Vagina (tissue), 2 donors: Measurements from ENCODE around the gene THSD7A. TPM values are rescaled to one million over a fixed set of nuclear protein-coding genes. Genes with fewer than 3 reads are reported as not detected.
A peak's percentile ranks its signal among the peaks of the same experiment; 100 is the strongest.

Experiments used
- DNase-seq, 2 donors: peaks; one replicate each; pipeline ENCODE4 v3.0.0-alpha.2; 2017; ENCODE audit errors: extremely low spot score in 2 of 2
- H3K27ac ChIP-seq: fragments of 200-600 bp; sonication (generic); one replicate; pipeline ENCODE4 v1.5.1; 2019
- H3K27me3 ChIP-seq: fragments of 200-600 bp; sonication (generic); one replicate; pipeline ENCODE4 v1.5.1; 2019
- H3K36me3 ChIP-seq, 2 donors: fragments of 200-600 bp; sonication (generic); one replicate each; pipeline ENCODE4 v1.5.1; 2017 to 2019
- H3K4me1 ChIP-seq: fragments of 200-600 bp; sonication (generic); one replicate; pipeline ENCODE4 v1.5.1; 2019
- H3K4me3 ChIP-seq, 2 donors: fragments of 200-600 bp; sonication (generic); 1 replicate in 1 of 2; 2 replicates in 1 of 2; pipeline ENCODE4 v1.5.1; 2016 to 2019
- H3K9me3 ChIP-seq: fragments of 200-600 bp; sonication (generic); one replicate; pipeline ENCODE4 v1.5.1; 2019
- CTCF ChIP-seq, 3 experiments: fragments of 450-650 bp in 2 of 3; fragments of 200-600 bp in 1 of 3; sonication (generic) in 1 of 3; IDR thresholded peaks; one replicate each; pipeline ENCODE4 v1.5.1; 2017 to 2019; ENCODE audit warnings: antibody characterized with exemption in 3 of 3, mild to moderate bottlenecking in 2 of 3, moderate library complexity in 2 of 3
- POLR2A ChIP-seq, 2 donors: fragments of 450-650 bp; IDR thresholded peaks; one replicate each; pipeline ENCODE4 v1.6.1; 2017; ENCODE audit warnings: antibody characterized with exemption in 2 of 2, mild to moderate bottlenecking in 2 of 2, moderate library complexity in 2 of 2
- POLR2AphosphoS5 ChIP-seq, 2 donors: sonication (generic); formaldehyde crosslinking; IDR thresholded peaks; one replicate each; pipeline ENCODE4 v1.9.0; 2017; ENCODE audit warnings: antibody characterized with exemption in 2 of 2, mild to moderate bottlenecking in 2 of 2, low read depth in 1 of 2; ENCODE audit not compliant: insufficient read depth in 1 of 2
- intact Hi-C: fragments of 100-400 bp; cut with DNase I; formaldehyde crosslinking; loops from one replicate; pipeline ENCODE4 v1.15.1; 2023
- total RNA-seq: library from RNA; depleted of rRNA; stranded (reverse); fragments of >200 nt; gene quantifications from one replicate; pipeline ENCODE4 v1.2.3, GENCODE V29; 2016

THSD7A gene
- total RNA-seq, 1 donor from 2014 or later: 9.3 TPM

- intact Hi-C loops: no loop called here
- Histone ChIP-seq H3K4me1 (peaks cover 5% of the 10 kb centered on the region), H3K36me3 (no peaks in the 10 kb centered on the region), H3K27me3 (no peaks in the 10 kb centered on the region), H3K27ac (peak overlapping the region; percentile 64), H3K4me3 (peak overlapping the region; percentile 47 to 59), H3K9me3 (no peaks in the 10 kb centered on the region)
- DNase-seq: no peak
- TF ChIP-seq CTCF (IDR thresholded peaks at IDR 0.05): no peak
- TF ChIP-seq POLR2AphosphoS5 (IDR thresholded peaks at IDR 0.05; ENCODE audit: insufficient read depth in 1 of 2, low read depth in 1 of 2): no peak
- TF ChIP-seq POLR2A (IDR thresholded peaks at IDR 0.05): no peak
These were observed 1.3 kb downstream of the THSD7A start for GRCh38 chr7:11830582-11831155.

GRCh38 chr7:11829954-11830353 lies 2.0 kb downstream of the THSD7A start:
- DNase-seq: no peak

GRCh38 chr7:11819947-11820346 lies 12.1 kb downstream of the THSD7A start:
- Histone ChIP-seq H3K4me3 (no peak overlapping the region), H3K9me3 (no peaks in the 10 kb centered on the region), H3K36me3 (no peaks in the 10 kb centered on the region), H3K27ac (no peak overlapping the region), H3K4me1 (no peaks in the 10 kb centered on the region), H3K27me3 (no peaks in the 10 kb centered on the region)
- intact Hi-C loops: no loop called here
- DNase-seq: no peak
- TF ChIP-seq CTCF (IDR thresholded peaks at IDR 0.05): no peak
- no peak for TF ChIP-seq POLR2AphosphoS5 (IDR thresholded peaks at IDR 0.05; ENCODE audit: insufficient read depth in 1 of 2, low read depth in 1 of 2)
- TF ChIP-seq POLR2A (IDR thresholded peaks at IDR 0.05): no peak

More at GRCh38 chr7:11829954-11830353, 2.0 kb downstream of the THSD7A start:
- no peaks in the 10 kb centered on the region for H3K27me3 ChIP-seq
- peak overlapping the region in 1 of 2 donors; percentile 47 for H3K4me3 ChIP-seq
- no peaks in the 10 kb centered on the region for H3K9me3 ChIP-seq
- H3K36me3 ChIP-seq: no peaks in the 10 kb centered on the region
- H3K4me1 ChIP-seq: peaks cover 5% of the 10 kb centered on the region
- peak overlapping the region; percentile 64 for H3K27ac ChIP-seq
- intact Hi-C loops: no loop called here
- TF ChIP-seq CTCF (IDR thresholded peaks at IDR 0.05): no peak
- TF ChIP-seq POLR2AphosphoS5 (IDR thresholded peaks at IDR 0.05; ENCODE audit: insufficient read depth in 1 of 2, low read depth in 1 of 2): no peak
- no peak for TF ChIP-seq POLR2A (IDR thresholded peaks at IDR 0.05)

- Histone ChIP-seq H3K27ac (no peak overlapping the region), H3K4me1 (no peaks in the 10 kb centered on the region), H3K4me3 (no peak overlapping the region), H3K27me3 (no peaks in the 10 kb centered on the region), H3K9me3 (no peaks in the 10 kb centered on the region), H3K36me3 (no peaks in the 10 kb centered on the region)
- TF ChIP-seq POLR2A (IDR thresholded peaks at IDR 0.05) (no peak), CTCF (IDR thresholded peaks at IDR 0.05) (no peak), POLR2AphosphoS5 (IDR thresholded peaks at IDR 0.05; ENCODE audit: insufficient read depth in 1 of 2, low read depth in 1 of 2) (no peak)
- intact Hi-C loops: no loop called here
- DNase-seq: no peak
These were observed 12.7 kb downstream of the THSD7A start for GRCh38 chr7:11819271-11819670.

GRCh38 chr7:11818281-11818680 lies 13.7 kb downstream of the THSD7A start:
- no peak for DNase-seq
- Histone ChIP-seq H3K36me3 (no peaks in the 10 kb centered on the region), H3K4me3 (no peak overlapping the region), H3K27ac (no peak overlapping the region), H3K27me3 (no peaks in the 10 kb centered on the region), H3K9me3 (no peaks in the 10 kb centered on the region), H3K4me1 (no peaks in the 10 kb centered on the region)
- intact Hi-C loops: no loop called here
- no peak for TF ChIP-seq POLR2AphosphoS5 (IDR thresholded peaks at IDR 0.05; ENCODE audit: insufficient read depth in 1 of 2, low read depth in 1 of 2)
- TF ChIP-seq POLR2A (IDR thresholded peaks at IDR 0.05): no peak
- TF ChIP-seq CTCF (IDR thresholded peaks at IDR 0.05): no peak
